Endothelial cell (in vitro differentiated cells): ENCODE measurements around the gene CDKAL1. TPM values are rescaled to one million over a fixed set of nuclear protein-coding genes. Genes with fewer than 3 reads are reported as not detected.
"Not testable (repeated sequence)": the region's sequence is repeated elsewhere in the genome, so short reads cannot be mapped to it uniquely, and the experiment has no call there.

Source experiments
- DNase-seq: peaks from one replicate; pipeline ENCODE4 v3.0.0; 2021; ENCODE audit warnings: low spot score
- H3K27ac Mint-ChIP-seq: one replicate; pipeline ENCODE4 v1.8.0; 2021; ENCODE audit warnings: mixed read lengths, inconsistent platforms; ENCODE audit not compliant: unreplicated experiment
- H3K27me3 Mint-ChIP-seq: one replicate; pipeline ENCODE4 v1.8.0; 2021; ENCODE audit warnings: mild to moderate bottlenecking, moderate library complexity, mixed read lengths, inconsistent platforms; ENCODE audit not compliant: unreplicated experiment
- H3K36me3 Mint-ChIP-seq: one replicate; pipeline ENCODE4 v1.8.0; 2021; ENCODE audit warnings: mild to moderate bottlenecking, low read depth, mixed read lengths, inconsistent platforms; ENCODE audit not compliant: unreplicated experiment
- H3K4me1 Mint-ChIP-seq: one replicate; pipeline ENCODE4 v1.8.0; 2021; ENCODE audit warnings: mild to moderate bottlenecking, mixed read lengths, inconsistent platforms; ENCODE audit not compliant: unreplicated experiment
- H3K4me3 Mint-ChIP-seq: one replicate; pipeline ENCODE4 v1.8.0; 2021; ENCODE audit warnings: mild to moderate bottlenecking, mixed read lengths, inconsistent platforms; ENCODE audit not compliant: unreplicated experiment
- H3K9me3 Mint-ChIP-seq: one replicate; pipeline ENCODE4 v1.8.0; 2021; ENCODE audit warnings: mixed read lengths, inconsistent platforms; ENCODE audit not compliant: unreplicated experiment
- total RNA-seq: library from RNA; stranded (reverse); fragmentation: NEBNext Ultra II Directional; extraction: Animal tissue kit (Norgen Biotek cat#: 25700); gene quantifications from one replicate; pipeline ENCODE4 v1.2.1, GENCODE V29; 2021; ENCODE audit not compliant: unreplicated experiment
- TF ChIP-seq, protein P1 (sequence below): fragments of 200-600 bp; sonication (generic); IDR thresholded peaks from one replicate; pipeline ENCODE4 v1.5.0; 2021; ENCODE audit warnings: antibody characterized with exemption; ENCODE audit not compliant: unreplicated experiment

The CDKAL1 gene
- total RNA-seq, 1 donor from 2014 or later: 43.9 TPM

DNA sequence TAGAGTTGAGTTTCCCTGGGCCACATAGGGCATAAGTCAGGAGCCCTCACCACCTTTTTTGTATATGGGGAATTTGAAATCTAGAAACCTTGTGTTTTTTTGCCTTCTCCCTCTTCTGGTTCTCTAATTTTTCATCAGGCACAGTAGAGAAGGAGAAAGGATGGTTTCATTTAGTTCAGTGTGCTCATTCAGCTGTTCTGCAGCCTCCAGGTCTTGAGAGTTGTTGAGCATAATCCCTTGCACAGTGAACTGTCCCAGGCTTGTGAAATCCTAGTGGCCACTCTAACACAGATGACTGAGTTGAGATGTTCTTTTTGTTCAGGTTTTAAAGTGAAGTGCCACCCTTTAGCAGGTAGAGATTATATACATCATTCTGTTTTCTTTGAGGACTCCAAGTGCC, 183.5 kb downstream of the CDKAL1 start:
- H3K9me3 Mint-ChIP-seq: no peaks in the 10 kb centered on the region
- DNase-seq: no peak

DNA sequence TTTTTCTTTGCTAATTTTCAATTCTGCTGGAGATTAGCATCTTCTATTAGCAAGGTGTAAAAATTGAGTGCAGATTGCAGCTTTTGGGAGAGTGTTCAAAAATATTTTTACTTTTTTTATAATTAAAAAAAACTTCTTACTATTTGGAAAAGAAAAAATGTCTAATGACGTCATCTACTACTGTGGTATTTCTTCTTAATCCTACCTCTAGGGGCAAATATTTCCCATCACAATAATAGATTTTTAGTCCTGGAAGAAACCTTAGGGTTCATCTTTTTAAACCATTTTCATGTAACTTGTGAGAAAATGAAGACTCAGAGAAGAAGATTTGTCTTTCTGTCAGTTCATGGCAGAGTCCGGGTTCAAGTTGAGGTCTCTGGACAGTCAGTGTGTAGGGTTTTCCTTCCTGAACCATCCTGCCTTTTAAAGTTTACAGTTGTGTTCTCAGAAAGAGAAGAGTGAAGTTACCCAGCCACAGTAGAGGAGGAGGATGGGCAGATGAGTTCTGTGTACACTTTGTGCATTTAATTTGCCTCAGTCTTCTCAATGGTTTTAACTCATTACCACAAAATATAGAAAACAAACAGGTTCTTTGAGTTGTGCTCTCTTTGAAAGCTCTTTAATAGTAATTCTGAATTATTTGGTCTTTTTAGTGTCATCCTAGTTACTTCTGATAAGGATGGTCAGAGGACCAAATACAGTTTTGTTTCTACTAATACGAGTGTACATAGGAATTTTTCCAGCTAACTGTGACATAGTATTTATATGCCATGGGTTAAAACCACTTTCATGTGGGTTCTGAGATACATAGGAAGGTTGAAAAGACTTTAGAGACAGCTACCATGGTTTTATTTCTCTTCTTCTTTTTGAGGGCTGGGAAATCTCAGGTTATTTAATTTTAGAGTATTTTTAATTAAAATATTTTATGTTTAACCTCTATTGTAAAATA, 184.7 kb downstream of the CDKAL1 start:
- Mint-ChIP-seq H3K36me3 (no peaks in the 10 kb centered on the region), H3K9me3 (no peaks in the 10 kb centered on the region), H3K4me3 (no peak overlapping the region), H3K4me1 (no peaks in the 10 kb centered on the region), H3K27me3 (peaks cover 2% of the 10 kb centered on the region), H3K27ac (no peak overlapping the region)
- TF ChIP-seq, protein P1, sequence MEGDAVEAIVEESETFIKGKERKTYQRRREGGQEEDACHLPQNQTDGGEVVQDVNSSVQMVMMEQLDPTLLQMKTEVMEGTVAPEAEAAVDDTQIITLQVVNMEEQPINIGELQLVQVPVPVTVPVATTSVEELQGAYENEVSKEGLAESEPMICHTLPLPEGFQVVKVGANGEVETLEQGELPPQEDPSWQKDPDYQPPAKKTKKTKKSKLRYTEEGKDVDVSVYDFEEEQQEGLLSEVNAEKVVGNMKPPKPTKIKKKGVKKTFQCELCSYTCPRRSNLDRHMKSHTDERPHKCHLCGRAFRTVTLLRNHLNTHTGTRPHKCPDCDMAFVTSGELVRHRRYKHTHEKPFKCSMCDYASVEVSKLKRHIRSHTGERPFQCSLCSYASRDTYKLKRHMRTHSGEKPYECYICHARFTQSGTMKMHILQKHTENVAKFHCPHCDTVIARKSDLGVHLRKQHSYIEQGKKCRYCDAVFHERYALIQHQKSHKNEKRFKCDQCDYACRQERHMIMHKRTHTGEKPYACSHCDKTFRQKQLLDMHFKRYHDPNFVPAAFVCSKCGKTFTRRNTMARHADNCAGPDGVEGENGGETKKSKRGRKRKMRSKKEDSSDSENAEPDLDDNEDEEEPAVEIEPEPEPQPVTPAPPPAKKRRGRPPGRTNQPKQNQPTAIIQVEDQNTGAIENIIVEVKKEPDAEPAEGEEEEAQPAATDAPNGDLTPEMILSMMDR: no peak
- no peak for DNase-seq

More for the DNA sequence above, 183.5 kb downstream of the CDKAL1 start:
- Mint-ChIP-seq H3K4me1 (no peaks in the 10 kb centered on the region), H3K27me3 (peaks cover 2% of the 10 kb centered on the region), H3K4me3 (no peak overlapping the region), H3K27ac (no peak overlapping the region), H3K36me3 (no peaks in the 10 kb centered on the region)
- TF ChIP-seq, protein P1: no peak

DNA sequence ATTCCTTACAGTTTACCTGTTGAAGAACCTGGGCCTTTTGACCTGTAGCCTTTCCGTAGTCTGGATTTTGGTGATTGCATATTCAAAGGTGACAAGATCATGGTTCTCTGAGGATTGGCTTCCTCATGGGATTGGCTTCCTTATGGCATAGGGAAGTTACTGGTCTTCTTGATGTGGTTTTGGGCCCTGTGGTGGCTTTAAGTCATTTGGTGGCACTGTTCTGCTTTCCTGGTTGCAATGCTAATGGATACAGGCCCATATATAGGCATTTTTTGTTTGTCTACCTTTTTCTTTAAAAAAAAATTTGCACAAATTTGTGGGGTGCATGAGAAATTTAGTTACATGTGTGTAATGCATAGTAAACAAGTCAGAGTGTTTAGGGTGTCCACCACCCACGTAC, 185.7 kb downstream of the CDKAL1 start:
- TF ChIP-seq, protein P1: no peak
- H3K27ac Mint-ChIP-seq: no peak overlapping the region
- no peaks in the 10 kb centered on the region for H3K4me1 Mint-ChIP-seq

DNA sequence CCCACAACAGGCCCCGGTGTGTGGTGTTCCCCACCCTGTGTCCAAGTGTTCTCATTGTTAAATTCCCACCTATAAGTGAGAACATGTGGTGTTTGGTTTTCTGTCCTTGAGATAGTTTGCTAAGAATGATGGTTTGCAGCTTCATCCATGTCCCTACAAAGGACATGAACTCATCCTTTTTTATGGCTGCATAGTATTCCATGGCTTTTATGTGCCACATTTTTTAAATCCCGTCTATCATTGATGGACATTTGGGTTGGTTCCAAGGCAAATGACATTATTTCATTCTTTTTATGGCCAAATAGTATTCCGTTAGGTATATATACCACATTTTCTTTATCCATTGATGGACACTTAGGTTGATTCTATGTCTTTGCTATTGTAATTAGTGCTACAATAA, 186.9 kb downstream of the CDKAL1 start:
- H3K36me3 Mint-ChIP-seq, H3K9me3 Mint-ChIP-seq, H3K27me3 Mint-ChIP-seq, H3K4me1 Mint-ChIP-seq, H3K27ac Mint-ChIP-seq, DNase-seq, H3K4me3 Mint-ChIP-seq: not testable (repeated sequence)

More for the DNA sequence above, 185.7 kb downstream of the CDKAL1 start:
- Mint-ChIP-seq H3K36me3 (no peaks in the 10 kb centered on the region), H3K9me3 (no peaks in the 10 kb centered on the region), H3K27me3 (peaks cover 2% of the 10 kb centered on the region), H3K4me3 (no peak overlapping the region)
- DNase-seq: no peak

DNA sequence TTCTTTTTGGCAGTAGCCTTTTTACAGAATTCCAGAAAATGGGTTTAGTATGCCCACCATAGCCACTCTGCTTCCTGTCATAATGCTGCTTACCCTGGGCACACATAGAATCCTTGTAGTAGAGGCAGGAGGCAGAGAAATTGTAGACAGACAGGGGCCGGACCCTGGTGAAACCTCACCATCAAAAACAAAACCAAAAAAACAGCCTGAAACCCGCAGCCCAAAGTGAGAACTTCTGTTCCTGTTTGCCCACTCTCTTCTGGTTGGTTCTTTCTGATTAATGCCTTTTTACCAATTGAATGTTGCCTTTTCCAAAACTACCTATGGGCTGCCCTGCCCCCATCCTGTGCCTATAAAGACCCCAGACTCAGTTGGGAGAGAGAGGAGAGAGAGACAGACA, 188.2 kb downstream of the CDKAL1 start:
- Mint-ChIP-seq H3K36me3 (no peaks in the 10 kb centered on the region), H3K9me3 (no peaks in the 10 kb centered on the region), H3K4me3 (no peak overlapping the region), H3K27me3 (peaks cover 2% of the 10 kb centered on the region), H3K27ac (no peak overlapping the region), H3K4me1 (no peaks in the 10 kb centered on the region)
- DNase-seq: no peak
- TF ChIP-seq, protein P1: no peak
